Omental fat pad (tissue), 4 donors: Measurements from ENCODE around the gene ZNF415. TPM values are rescaled to one million over a fixed set of nuclear protein-coding genes. Genes with fewer than 3 reads are reported as not detected.
A peak's percentile ranks its signal among the peaks of the same experiment; 100 is the strongest.

Experiments
- ATAC-seq: fragments of 150-250 bp; one replicate; pipeline ENCODE4 v1.9.1; 2016; ENCODE audit warnings: mild to moderate bottlenecking, moderate library complexity; ENCODE audit not compliant: low FRiP score
- DNase-seq: peaks from one replicate; pipeline ENCODE4 v3.0.0-alpha.2; 2019; ENCODE audit warnings: low spot score
- total RNA-seq, 4 donors: library from RNA; depleted of rRNA; stranded (reverse); fragments of >200 nt; gene quantifications; one replicate each; pipeline ENCODE4 v1.1.0, GENCODE V29; 2016
- TF ChIP-seq, protein P1 (sequence below), 3 donors: fragments of 450-650 bp; IDR thresholded peaks; one replicate each; pipeline ENCODE4 v1.5.1; 2016 to 2017; ENCODE audit warnings: antibody characterized with exemption in 3 of 3, mild to moderate bottlenecking in 3 of 3, moderate library complexity in 2 of 3

Gene ZNF415
- total RNA-seq, 4 donors from 2014 or later, result 4.2 to 12.6 (median 10.3) TPM

DNA sequence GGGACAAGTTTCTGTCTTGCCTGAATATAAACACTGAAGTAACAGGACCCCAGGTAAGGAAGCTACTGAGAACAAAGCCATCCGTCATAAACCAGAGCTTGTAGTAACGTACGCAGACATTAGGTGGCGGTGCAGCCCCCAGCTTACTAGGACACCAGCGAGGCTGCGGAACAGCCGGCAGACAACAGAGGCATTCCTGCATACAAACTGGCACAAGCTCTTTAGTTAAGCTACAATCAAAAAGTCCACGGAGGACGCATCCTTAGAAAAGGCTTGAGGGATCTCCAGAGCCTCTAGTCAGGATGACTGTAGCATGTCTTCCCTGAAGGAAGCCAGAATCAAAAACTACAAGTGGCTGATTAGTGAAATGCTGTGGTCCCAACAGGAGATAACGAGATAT is 55.7 kb downstream of the ZNF415 start:
- TF ChIP-seq, protein P1, sequence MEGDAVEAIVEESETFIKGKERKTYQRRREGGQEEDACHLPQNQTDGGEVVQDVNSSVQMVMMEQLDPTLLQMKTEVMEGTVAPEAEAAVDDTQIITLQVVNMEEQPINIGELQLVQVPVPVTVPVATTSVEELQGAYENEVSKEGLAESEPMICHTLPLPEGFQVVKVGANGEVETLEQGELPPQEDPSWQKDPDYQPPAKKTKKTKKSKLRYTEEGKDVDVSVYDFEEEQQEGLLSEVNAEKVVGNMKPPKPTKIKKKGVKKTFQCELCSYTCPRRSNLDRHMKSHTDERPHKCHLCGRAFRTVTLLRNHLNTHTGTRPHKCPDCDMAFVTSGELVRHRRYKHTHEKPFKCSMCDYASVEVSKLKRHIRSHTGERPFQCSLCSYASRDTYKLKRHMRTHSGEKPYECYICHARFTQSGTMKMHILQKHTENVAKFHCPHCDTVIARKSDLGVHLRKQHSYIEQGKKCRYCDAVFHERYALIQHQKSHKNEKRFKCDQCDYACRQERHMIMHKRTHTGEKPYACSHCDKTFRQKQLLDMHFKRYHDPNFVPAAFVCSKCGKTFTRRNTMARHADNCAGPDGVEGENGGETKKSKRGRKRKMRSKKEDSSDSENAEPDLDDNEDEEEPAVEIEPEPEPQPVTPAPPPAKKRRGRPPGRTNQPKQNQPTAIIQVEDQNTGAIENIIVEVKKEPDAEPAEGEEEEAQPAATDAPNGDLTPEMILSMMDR (IDR thresholded peaks at IDR 0.05), result no peak
- DNase-seq, result peak; percentile 35
- no peak for ATAC-seq

DNA sequence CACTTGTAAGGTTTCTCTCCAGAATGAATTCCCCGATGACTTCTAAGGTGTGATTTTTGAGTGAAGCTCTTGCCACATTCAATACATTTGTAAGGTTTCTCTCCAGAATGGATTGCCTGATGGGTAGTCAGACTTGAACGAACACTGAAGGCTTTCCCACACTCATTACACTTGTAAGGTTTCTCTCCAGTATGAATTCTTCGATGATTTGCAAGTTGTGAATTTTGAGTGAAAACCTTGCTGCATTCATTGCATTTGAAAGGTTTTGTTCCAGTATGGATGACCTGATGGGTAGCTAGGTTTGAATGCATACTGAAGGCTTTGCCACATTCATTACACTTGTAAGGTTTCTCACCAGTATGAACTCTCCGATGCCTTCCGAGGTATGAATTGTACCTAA is 63.9 kb downstream of the ZNF415 start:
- TF ChIP-seq, protein P1 (IDR thresholded peaks at IDR 0.05), result no peak
- ATAC-seq (no peak), DNase-seq (no peak)

DNA sequence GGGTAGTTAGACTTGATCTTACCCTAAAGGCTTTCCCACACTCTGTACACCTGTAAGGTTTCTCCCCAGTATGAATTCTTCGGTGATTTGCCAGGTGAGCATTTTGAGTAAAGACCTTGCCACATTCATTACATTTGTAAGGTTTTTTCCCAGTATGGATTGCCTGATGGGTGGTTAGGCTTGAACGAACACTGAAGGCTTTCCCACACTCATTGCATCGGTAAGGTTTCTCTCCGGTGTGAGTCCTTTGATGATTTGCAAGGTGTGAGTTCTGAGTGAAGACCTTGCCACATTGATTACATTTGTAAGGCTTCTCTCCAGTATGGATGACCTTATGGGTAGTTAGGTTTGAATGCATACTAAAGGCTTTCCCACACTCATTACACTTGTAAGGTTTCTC is 64.5 kb downstream of the ZNF415 start:
- DNase-seq, result no peak
- TF ChIP-seq, protein P1 (IDR thresholded peaks at IDR 0.05), result no peak
- ATAC-seq, result no peak

DNA sequence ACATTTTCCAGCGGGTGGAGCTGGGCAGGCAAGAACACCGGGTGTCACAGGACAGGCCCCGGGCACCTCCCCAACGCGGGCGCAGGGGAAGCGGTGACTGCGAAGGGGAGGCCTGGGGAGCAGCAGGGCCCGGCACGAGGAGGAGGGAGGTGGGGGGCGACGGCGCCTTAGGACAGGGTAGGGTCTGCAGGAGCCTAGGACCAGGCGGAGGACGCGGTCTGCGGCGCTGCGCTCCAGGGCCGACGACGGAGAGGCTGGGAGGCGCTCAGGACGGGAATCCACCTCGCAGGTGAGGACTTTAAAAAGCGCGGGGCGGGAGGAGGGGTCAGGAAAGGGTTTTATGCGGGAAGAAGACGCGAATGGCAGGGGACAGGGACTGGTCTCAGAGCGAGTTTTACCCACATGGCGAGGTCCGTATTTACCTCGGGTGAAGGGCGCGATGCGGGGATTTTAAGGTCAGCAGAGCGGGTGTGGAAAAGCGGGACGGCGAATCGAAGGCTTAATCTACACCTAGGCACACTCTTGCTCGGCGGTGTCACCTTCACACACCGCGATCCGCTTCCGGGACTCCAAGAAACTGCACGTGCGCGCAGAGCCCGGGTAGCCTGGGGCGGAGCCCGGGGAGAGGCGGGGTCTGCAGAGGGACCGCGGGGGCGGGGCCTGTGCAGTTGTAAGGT is 74.7 kb downstream of the ZNF415 start:
- DNase-seq (no peak), ATAC-seq (no peak)
- TF ChIP-seq, protein P1 (IDR thresholded peaks at IDR 0.05), result no peak

Other genes with a start within 250 kb of the ZNF415 start
- 10 to 100 TPM in 1 of 4 donors, 1 to 10 TPM in 3; 7.7 to 25.1 (median 8.3) TPM for gene ZNF320, start 235.3 kb downstream of the ZNF415 start, total RNA-seq
- 1 to 10 TPM; 2.5 to 4.7 (median 3.3) TPM for gene ZNF888, start 209.5 kb downstream of the ZNF415 start, total RNA-seq
- 1 to 10 TPM; 3.1 to 7.6 (median 3.9) TPM for gene ZNF816, start 170.0 kb downstream of the ZNF415 start, total RNA-seq
- gene ERVV-1, start 119.0 kb downstream of the ZNF415 start, total RNA-seq, result not detected
- gene ERVV-2, start 88.2 kb downstream of the ZNF415 start, total RNA-seq, result not detected
- 10 to 100 TPM; 28.6 to 76.1 (median 49.6) TPM for gene ZNF160, start 29.5 kb downstream of the ZNF415 start, total RNA-seq
- 10 to 100 TPM in 2 of 4 donors, 1 to 10 TPM in 2; 9.1 to 31.2 (median 10.0) TPM for gene ZNF347, start 26.1 kb upstream of the ZNF415 start, total RNA-seq
- gene ZNF665, start 60.4 kb upstream of the ZNF415 start, total RNA-seq, result 1 to 10 TPM; 1.4 to 3.2 (median 2.5) TPM
- gene ZNF677, start 122.0 kb upstream of the ZNF415 start, total RNA-seq, result 10 to 100 TPM; 10.8 to 27.0 (median 11.9) TPM
- gene VN1R2, start 125.4 kb upstream of the ZNF415 start, total RNA-seq, result not detected
- not detected for gene VN1R4, start 134.8 kb upstream of the ZNF415 start, total RNA-seq
- gene ZNF845, start 200.8 kb upstream of the ZNF415 start, total RNA-seq, result 1 to 10 TPM; 4.8 to 8.4 (median 5.6) TPM
- gene ZNF525, start 232.8 kb upstream of the ZNF415 start, total RNA-seq, result 10 to 100 TPM in 1 of 4 donors, 1 to 10 TPM in 3; 3.7 to 13.3 (median 7.6) TPM